ENCODE measurements around the gene ABCC1.

GRCh38 chr16:16075488-16076422 is 126.3 kb downstream of the ABCC1 start:
- TF ChIP-seq YY1 (IDR thresholded peaks at IDR 0.05; ENCODE audit: insufficient read depth, insufficient read length), result no peak
- TF ChIP-seq ZNF274 (IDR thresholded peaks at IDR 0.05; ENCODE audit: low read depth, low read length), result no peak
- no peak for TF ChIP-seq SUZ12 (IDR thresholded peaks at IDR 0.05; ENCODE audit: extremely low read depth, insufficient read depth, insufficient read length)

Measured in NT2/D1 (cell line).